SK-N-SH (cell line): ENCODE data around the gene VPS25. TPM values are rescaled to one million over a fixed set of nuclear protein-coding genes. Genes with fewer than 3 reads are reported as not detected.

ENCODE experiments used
- CTCF ChIA-PET: fragments of 300-600, 350-600 bp; formaldehyde crosslinking; extraction: SDS; loops from one replicate; lab custom pipeline; 2021; lab: Yijun Ruan, JAX
- POLR2A ChIA-PET: fragments of 350-600 bp; sonication (Branson Sonifier 250); formaldehyde crosslinking; extraction: SDS; loops from one replicate; lab custom pipeline; 2020; ENCODE audit warnings: antibody characterized with exemption, inconsistent platforms; lab: Yijun Ruan, JAX
- DNase-seq: peaks from one replicate; pipeline ENCODE4 v3.0.0; 2012
- H2AFZ ChIP-seq: fragments of 200-600 bp; sonication (generic); 2 replicates; pipeline ENCODE4 v1.8.1; 2016; ENCODE audit warnings: antibody characterized with exemption, mild to moderate bottlenecking, low read depth
- H3F3A ChIP-seq: fragments of 200-600 bp; sonication (generic); replicated peaks from 2 replicates; pipeline ENCODE3; 2016; ENCODE audit warnings: antibody characterized with exemption, mild to moderate bottlenecking; ENCODE audit not compliant: insufficient read depth
- H3K27ac ChIP-seq, 2 experiments: fragments of 200-500 bp in 1 of 2; fragments of 200-600 bp in 1 of 2; sonication (Bioruptor generic) in 1 of 2; sonication (generic), shearing (Covaris generic) in 1 of 2; 2 replicates each; pipeline versions ENCODE4 v1.5.1 to v1.6.1; 2014 to 2016; ENCODE audit warnings: low read depth in 2 of 2, inconsistent platforms in 1 of 2, low read length in 1 of 2, mild to moderate bottlenecking in 1 of 2, mixed read lengths in 1 of 2
- H3K27me3 ChIP-seq: fragments of 200-600 bp; sonication (generic), shearing (Covaris generic); 2 replicates; pipeline ENCODE4 v1.6.1; 2016; ENCODE audit warnings: mixed run types; ENCODE audit not compliant: insufficient read depth
- H3K36me3 ChIP-seq, 2 experiments: fragments of 200-500 bp in 1 of 2; fragments of 200-600 bp in 1 of 2; sonication (Bioruptor generic) in 1 of 2; sonication (generic) in 1 of 2; replicated peaks in 1 of 2; 2 replicates each; pipeline versions ENCODE3 to v1.5.1; 2014 to 2016; ENCODE audit warnings: low read length in 1 of 2, mild to moderate bottlenecking in 1 of 2; ENCODE audit not compliant: insufficient read depth in 2 of 2, control insufficient read depth in 1 of 2
- H3K4me1 ChIP-seq, 2 experiments: fragments of 200-500 bp in 1 of 2; fragments of 200-600 bp in 1 of 2; sonication (Bioruptor generic) in 1 of 2; sonication (generic), shearing (Covaris generic) in 1 of 2; 2 replicates each; pipeline versions ENCODE4 v1.5.1 to v1.6.1; 2014 to 2016; ENCODE audit warnings: low read depth in 1 of 2, low read length in 1 of 2, mixed run types in 1 of 2; ENCODE audit not compliant: insufficient read depth in 2 of 2, control insufficient read depth in 1 of 2
- H3K4me2 ChIP-seq: fragments of 200-600 bp; sonication (generic), shearing (Covaris generic); 2 replicates; pipeline ENCODE4 v1.6.1; 2017; ENCODE audit warnings: mixed run types
- H3K4me3 ChIP-seq, 2 experiments: fragments of 200-500 bp in 1 of 2; fragments of 200-600 bp in 1 of 2; sonication (Bioruptor generic) in 1 of 2; sonication (generic), shearing (Covaris generic) in 1 of 2; 2 replicates each; pipeline versions ENCODE4 v1.5.1 to v1.8.1; 2014 to 2016; ENCODE audit warnings: low read depth in 2 of 2, inconsistent platforms in 1 of 2, low read length in 1 of 2, mild to moderate bottlenecking in 1 of 2, mixed read lengths in 1 of 2, moderate library complexity in 1 of 2
- H3K79me2 ChIP-seq: fragments of 200-600 bp; sonication (generic); 2 replicates; pipeline ENCODE4 v1.8.1; 2017; ENCODE audit warnings: mild to moderate bottlenecking; ENCODE audit not compliant: insufficient read depth
- H3K9ac ChIP-seq: fragments of 200-600 bp; sonication (generic); 2 replicates; pipeline ENCODE4 v1.6.1; 2017; ENCODE audit warnings: mixed run types
- H3K9me2 ChIP-seq: fragments of 200-600 bp; sonication (generic); 2 replicates; pipeline ENCODE4 v1.6.1; 2017; ENCODE audit warnings: mixed run types
- H3K9me3 ChIP-seq: fragments of 200-600 bp; sonication (generic); 2 replicates; pipeline ENCODE4 v1.6.1; 2017; ENCODE audit warnings: mixed run types, mild to moderate bottlenecking, moderate library complexity
- H4K20me1 ChIP-seq: fragments of 200-600 bp; sonication (generic); 2 replicates; pipeline ENCODE4 v1.6.1; 2017; ENCODE audit warnings: mild to moderate bottlenecking, mixed run types; ENCODE audit not compliant: insufficient read depth
- CHD2 ChIP-seq: fragments of 150-350 bp; IDR thresholded peaks from 2 replicates; pipeline ENCODE4 v1.6.1; 2018; ENCODE audit warnings: low read length; ENCODE audit not compliant: partially characterized antibody
- ELF1 ChIP-seq: IDR thresholded peaks from 2 replicates; pipeline ENCODE4 v1.4.0; 2012
- EZH2phosphoT487 ChIP-seq: fragments of 200-600 bp; sonication (generic); IDR thresholded peaks from 2 replicates; pipeline ENCODE4 v1.6.1; 2017; ENCODE audit warnings: low read depth, mixed run types, mild to moderate bottlenecking, antibody characterized with exemption, moderate library complexity, borderline replicate concordance
- FOXJ3 ChIP-seq: sonication (generic); formaldehyde crosslinking; IDR thresholded peaks from 2 replicates; pipeline ENCODE4 v1.5.1; 2020; ENCODE audit warnings: mild to moderate bottlenecking, missing genetic modification reagents
- FOXM1 ChIP-seq: IDR thresholded peaks from 2 replicates; pipeline ENCODE4 v1.4.0; 2012; ENCODE audit warnings: low read depth, mild to moderate bottlenecking
- GATA2 ChIP-seq: sonication (generic); formaldehyde crosslinking; IDR thresholded peaks from 2 replicates; pipeline ENCODE4 v1.5.0; 2020; ENCODE audit warnings: mild to moderate bottlenecking, missing genetic modification reagents
- MEF2A ChIP-seq: IDR thresholded peaks from 2 replicates; pipeline ENCODE4 v1.4.0; 2012; ENCODE audit warnings: low read depth, borderline replicate concordance
- NFIC ChIP-seq: IDR thresholded peaks from 2 replicates; pipeline ENCODE4 v1.4.0; 2012; ENCODE audit warnings: borderline replicate concordance
- PBX3 ChIP-seq: IDR thresholded peaks from 2 replicates; pipeline ENCODE4; 2012
- POLR2AphosphoS5 ChIP-seq: IDR thresholded peaks from 2 replicates; pipeline ENCODE4 v1.6.1; 2012; ENCODE audit warnings: low read depth, low read length
- RAD21 ChIP-seq: IDR thresholded peaks from 2 replicates; pipeline ENCODE4 v1.6.1; 2012; ENCODE audit warnings: mild to moderate bottlenecking, low read length
- RFX5 ChIP-seq: IDR thresholded peaks from 2 replicates; pipeline ENCODE4 v1.6.1; 2012; ENCODE audit warnings: mild to moderate bottlenecking, improper control_type of control experiment, low read length
- SIN3A ChIP-seq: IDR thresholded peaks from 2 replicates; pipeline ENCODE4 v1.6.1; 2012; ENCODE audit warnings: low read depth, mild to moderate bottlenecking, low read length, moderate library complexity, borderline replicate concordance
- TEAD4 ChIP-seq: IDR thresholded peaks from 2 replicates; pipeline ENCODE4 v1.4.0; 2012; ENCODE audit warnings: mild to moderate bottlenecking, borderline replicate concordance; ENCODE audit not compliant: insufficient read depth
- USF1 ChIP-seq: IDR thresholded peaks from 2 replicates; pipeline ENCODE4 v1.4.0; 2012; ENCODE audit warnings: low read depth, borderline replicate concordance
- USF2 ChIP-seq: fragments of 150-350 bp; IDR thresholded peaks from 2 replicates; pipeline ENCODE4 v1.6.1; 2017; ENCODE audit warnings: antibody characterized with exemption, low read length, low read depth, borderline replicate concordance
- YY1 ChIP-seq: IDR thresholded peaks from 2 replicates; pipeline ENCODE4 v1.4.0; 2012; ENCODE audit warnings: low read depth, mild to moderate bottlenecking
- WGBS: methylation state at CpG from one replicate; pipeline ENCODE4 v1.1.6; 2017; ENCODE audit warnings: low lambda C conversion rate; 5-methylcytosine and 5-hydroxymethylcytosine counted together
- polyA plus RNA-seq, 3 experiments: library from polyadenylated mRNA; depleted of rRNA; stranded (reverse); fragments of >200 nt; gene quantifications; 2 replicates each; pipeline ENCODE4 v1.2.3, GENCODE V29; 2012

Gene VPS25
- polyA plus RNA-seq, 1 of the 3 experiments (the other 2 are of a cell fraction): 127 TPM

DNA sequence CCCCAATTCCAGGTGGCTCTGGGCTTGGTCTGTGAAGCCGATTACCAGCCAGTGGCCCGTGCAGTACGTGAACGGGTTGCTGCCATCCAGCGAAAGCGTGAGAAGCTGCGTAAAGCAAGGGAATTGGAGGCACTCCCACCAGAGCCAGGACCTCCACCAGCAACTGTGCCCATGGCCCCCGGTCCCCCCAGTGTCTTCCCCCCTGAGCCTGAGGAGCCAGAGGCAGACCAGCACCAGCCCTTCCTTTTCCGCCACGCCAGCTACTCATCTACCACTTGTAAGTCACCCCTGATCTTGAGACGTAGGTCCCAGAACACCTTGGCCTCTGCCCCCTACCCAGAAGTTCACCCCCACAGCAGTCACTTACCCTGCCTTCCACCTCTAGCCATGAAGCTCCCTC, 14.0 kb downstream of the VPS25 start:
- DNase-seq: no peak
- Histone ChIP-seq H4K20me1 (no peaks in the 10 kb centered on the region), H3K4me1 (peaks cover 0 to 14% of the 10 kb centered on the region in 2 experiments; a peak in 3 of 4 replicates)
- TF ChIP-seq EZH2phosphoT487 (no peak), POLR2AphosphoS5 (no peak), TEAD4 (no peak), ELF1 (no peak), RAD21 (no peak), NFIC (no peak), RFX5 (no peak), YY1 (no peak), CHD2 (no peak), GATA2 (CRISPR knock-in tag) (no peak), SIN3A (no peak), FOXJ3 (no peak), FOXM1 (no peak), USF2 (no peak), USF1 (no peak), PBX3 (no peak)
- TF ChIP-seq, all 33 proteins: peak for 0
- Histone ChIP-seq H3K79me2 (peaks cover 30% of the 10 kb centered on the region; the same call in 1 of the 2 replicates), H3K36me3 (peaks cover 8 to 13% of the 10 kb centered on the region in 2 experiments), H3K27me3 (no peaks in the 10 kb centered on the region), H3K27ac (no peak overlapping the region), H2AFZ (no peak overlapping the region), H3K9me2 (no peaks in the 10 kb centered on the region), H3K4me3 (no peak overlapping the region), H3K4me2 (no peak overlapping the region), H3K9me3 (no peaks in the 10 kb centered on the region), H3F3A (peaks cover 21% of the 10 kb centered on the region), H3K9ac (no peak overlapping the region)
- POLR2A ChIA-PET: no interaction called here
- CTCF ChIA-PET: interaction anchor here (0.6 to 1.5 kb wide), 2 partner anchors 14 to 24 kb away, joined by 3 to 5 read pairs; partner anchors contain the start of gene VPS25
- WGBS: 85% methylated on average over 6 of the region's 11 CpGs

- Histone ChIP-seq H3K4me2 (no peak overlapping the region), H3F3A (peaks cover 24% of the 10 kb centered on the region), H3K27ac (no peak overlapping the region), H3K4me3 (no peak overlapping the region), H3K4me1 (peaks cover 0 to 2% of the 10 kb centered on the region in 2 experiments; a peak in 1 of 4 replicates)
- CTCF ChIA-PET: interaction anchor here (3.0 kb wide), 1 partner anchor 28 kb away, joined by 7 read pairs; no protein-coding TSS in a partner anchor
- POLR2A ChIA-PET: no interaction called here
- no peak for TF ChIP-seq RAD21
- no peak for TF ChIP-seq FOXJ3
- no peak for TF ChIP-seq MEF2A
- TF ChIP-seq PBX3: no peak
- TF ChIP-seq, all 33 proteins: peak for 0
- Histone ChIP-seq H3K36me3 (peaks cover 2 to 13% of the 10 kb centered on the region in 2 experiments), H4K20me1 (no peaks in the 10 kb centered on the region), H3K79me2 (peaks cover 4% of the 10 kb centered on the region; the same call in 1 of the 2 replicates), H3K9me3 (no peaks in the 10 kb centered on the region), H3K27me3 (no peaks in the 10 kb centered on the region), H2AFZ (no peak overlapping the region), H3K9ac (no peak overlapping the region), H3K9me2 (no peaks in the 10 kb centered on the region)
- WGBS: 67% methylated on average over 2 of the region's 2 CpGs
- no peak for DNase-seq
Observed at GRCh38 chr17:42791948-42792347, 18.7 kb downstream of the VPS25 start.
